H9 (cell line): ENCODE measurements around the gene UBE2V1. TPM values are rescaled to one million over a fixed set of nuclear protein-coding genes. Genes with fewer than 3 reads are reported as not detected.

Experiments
- DNase-seq: peaks from one replicate; pipeline ENCODE4 v3.0.0-alpha.2; 2017
- H2AFZ ChIP-seq: one replicate; pipeline ENCODE4 v1.6.1; 2013; ENCODE audit warnings: mild to moderate bottlenecking, low read length, control low read depth, moderate library complexity
- H2AK5ac ChIP-seq: 2 replicates; pipeline ENCODE4 v1.6.1; 2013; ENCODE audit warnings: low read length, control low read depth, mixed read lengths; ENCODE audit not compliant: insufficient read length
- H2BK120ac ChIP-seq: one replicate; pipeline ENCODE4 v1.6.1; 2013; ENCODE audit warnings: low read depth, mild to moderate bottlenecking, low read length, control low read depth, inconsistent platforms; ENCODE audit not compliant: poor library complexity, severe bottlenecking
- H2BK12ac ChIP-seq: 2 replicates; pipeline ENCODE4 v1.6.1; 2013; ENCODE audit warnings: low read length, control low read depth, mixed read lengths, low read depth; ENCODE audit not compliant: insufficient read length
- H2BK15ac ChIP-seq: 2 replicates; pipeline ENCODE4 v1.6.1; 2013; ENCODE audit warnings: low read depth, low read length, control low read depth
- H2BK20ac ChIP-seq: one replicate; pipeline ENCODE4 v1.6.1; 2013; ENCODE audit warnings: low read depth, mild to moderate bottlenecking, low read length, control low read depth, inconsistent platforms; ENCODE audit not compliant: poor library complexity, severe bottlenecking
- H2BK5ac ChIP-seq: 2 replicates; pipeline ENCODE4 v1.6.1; 2013; ENCODE audit warnings: low read length, control low read depth, mixed read lengths; ENCODE audit not compliant: insufficient read length
- H3K14ac ChIP-seq: 2 replicates; pipeline ENCODE4 v1.6.1; 2013; ENCODE audit warnings: low read length, control low read depth; ENCODE audit not compliant: insufficient read depth
- H3K18ac ChIP-seq: 2 replicates; pipeline ENCODE4 v1.6.1; 2013; ENCODE audit warnings: low read depth, mild to moderate bottlenecking, mixed read lengths, low read length, control low read depth; ENCODE audit not compliant: insufficient read length
- H3K23ac ChIP-seq: 2 replicates; pipeline ENCODE4 v1.6.1; 2013; ENCODE audit warnings: low read length, control low read depth, mixed read lengths, low read depth; ENCODE audit not compliant: insufficient read length
- H3K23me2 ChIP-seq: 2 replicates; pipeline ENCODE4 v1.6.1; 2013; ENCODE audit warnings: low read depth, mild to moderate bottlenecking, mixed read lengths, low read length, control low read depth; ENCODE audit not compliant: insufficient read length, poor library complexity, severe bottlenecking
- H3K27ac ChIP-seq: 2 replicates; pipeline ENCODE4 v1.5.1; 2013; ENCODE audit warnings: low read length, control low read depth, mixed read lengths, low read depth; ENCODE audit not compliant: insufficient read length
- H3K27me3 ChIP-seq: 2 replicates; pipeline ENCODE4 v1.6.1; 2013; ENCODE audit warnings: low read length, control low read depth, inconsistent platforms; ENCODE audit not compliant: insufficient read depth
- H3K4ac ChIP-seq: 2 replicates; pipeline ENCODE4 v1.6.1; 2013; ENCODE audit warnings: low read depth, mild to moderate bottlenecking, control low read depth, inconsistent platforms, low read length, moderate library complexity
- H3K4me1 ChIP-seq: 2 replicates; pipeline ENCODE4 v1.6.1; 2013; ENCODE audit warnings: low read length, control low read depth, inconsistent platforms; ENCODE audit not compliant: insufficient read depth
- H3K4me2 ChIP-seq: 2 replicates; pipeline ENCODE4 v1.6.1; 2013; ENCODE audit warnings: low read length, control low read depth, mixed read lengths; ENCODE audit not compliant: insufficient read length, insufficient read depth
- H3K56ac ChIP-seq: 2 replicates; pipeline ENCODE4 v1.6.1; 2013; ENCODE audit warnings: low read depth, mild to moderate bottlenecking, mixed read lengths, low read length, control low read depth; ENCODE audit not compliant: insufficient read length
- H3K79me1 ChIP-seq: 2 replicates; pipeline ENCODE4 v1.6.1; 2013; ENCODE audit warnings: low read depth, mild to moderate bottlenecking, moderate library complexity, low read length, control low read depth, inconsistent platforms; ENCODE audit not compliant: insufficient read depth, poor library complexity, severe bottlenecking
- H3K79me2 ChIP-seq: 2 replicates; pipeline ENCODE4 v1.6.1; 2013; ENCODE audit warnings: low read length, control low read depth, inconsistent platforms; ENCODE audit not compliant: insufficient read depth
- H3K9ac ChIP-seq: 2 replicates; pipeline ENCODE4 v1.6.1; 2013; ENCODE audit warnings: low read length, control low read depth, mixed read lengths; ENCODE audit not compliant: insufficient read length; ENCODE audit errors: extremely low read depth
- H3K9me3 ChIP-seq: one replicate; pipeline ENCODE4 v1.6.1; 2013; ENCODE audit warnings: low read depth, low read length, inconsistent platforms; ENCODE audit not compliant: control insufficient read depth
- H3T11ph ChIP-seq: one replicate; pipeline ENCODE4 v1.6.1; 2013; ENCODE audit warnings: mild to moderate bottlenecking, low read length, control low read depth, inconsistent platforms
- H4K20me1 ChIP-seq: one replicate; pipeline ENCODE4 v1.6.1; 2013; ENCODE audit not compliant: control insufficient read depth, insufficient read length, insufficient read depth
- H4K5ac ChIP-seq: 2 replicates; pipeline ENCODE4 v1.6.1; 2013; ENCODE audit warnings: low read depth, mild to moderate bottlenecking, mixed read lengths, low read length, control low read depth; ENCODE audit not compliant: insufficient read length
- H4K8ac ChIP-seq: replicated peaks from 2 replicates; pipeline ENCODE4 v1.6.1; 2013; ENCODE audit warnings: low read length, control low read depth, mixed read lengths, low read depth; ENCODE audit not compliant: insufficient read length
- H4K91ac ChIP-seq: 2 replicates; pipeline ENCODE4 v1.6.1; 2013; ENCODE audit warnings: low read depth, mild to moderate bottlenecking, moderate library complexity, mixed read lengths, low read length, control low read depth; ENCODE audit not compliant: insufficient read length
- H3K27ac Mint-ChIP-seq, 3 experiments: 2 replicates in 2 of 3; 3 replicates in 1 of 3; pipeline ENCODE4 v1.8.0; 2020 to 2021; ENCODE audit warnings: mixed read lengths in 3 of 3, mild to moderate bottlenecking in 1 of 3, moderate library complexity in 1 of 3
- H3K27me3 Mint-ChIP-seq: 2 replicates; pipeline ENCODE4 v1.8.0; 2021; ENCODE audit warnings: low read depth, mild to moderate bottlenecking, moderate library complexity, mixed read lengths
- H3K36me3 Mint-ChIP-seq, 3 experiments: 2 replicates in 2 of 3; 3 replicates in 1 of 3; pipeline ENCODE4 v1.8.0; 2020 to 2021; ENCODE audit warnings: low read depth in 3 of 3, mixed read lengths in 3 of 3; ENCODE audit not compliant: insufficient read depth in 1 of 3
- H3K4me1 Mint-ChIP-seq, 2 experiments: 2 replicates each; pipeline ENCODE4 v1.8.0; 2020; ENCODE audit warnings: mixed read lengths in 2 of 2
- H3K4me3 Mint-ChIP-seq, 2 experiments: 2 replicates in 1 of 2; 3 replicates in 1 of 2; pipeline ENCODE4 v1.8.0; 2020 to 2021; ENCODE audit warnings: mild to moderate bottlenecking in 2 of 2, mixed read lengths in 2 of 2, moderate library complexity in 1 of 2
- H3K9me3 Mint-ChIP-seq, 2 experiments: 2 replicates in 1 of 2; 3 replicates in 1 of 2; pipeline ENCODE4 v1.8.0; 2020; ENCODE audit warnings: mild to moderate bottlenecking in 2 of 2, mixed read lengths in 2 of 2, moderate library complexity in 1 of 2
- CTCF ChIP-seq: fragments of 200-600 bp; sonication (generic); conservative IDR thresholded peaks from 3 replicates; pipeline ENCODE4 v1.8.0; 2021; ENCODE audit warnings: antibody characterized with exemption, mild to moderate bottlenecking
- WGBS: extraction: QIAGEN DNeasy Blood & Tissue Kit; methylation state at CpG from one replicate; pipeline ENCODE4 v1.1.7; 2013; ENCODE audit warnings: missing lambda C conversion rate, low lambda C conversion rate, mixed read lengths; ENCODE audit not compliant: insufficient read length; ENCODE audit errors: extremely low coverage; 5-methylcytosine and 5-hydroxymethylcytosine counted together
- total RNA-seq: library from RNA; stranded (reverse); gene quantifications from 2 replicates; pipeline ENCODE4 v1.2.1, GENCODE V29; 2021

Gene UBE2V1
- total RNA-seq, 1 experiment from 2014 or later: 152 TPM

- no peak overlapping the region for H3K4me2 ChIP-seq
- Mint-ChIP-seq H3K4me3 (no peak overlapping the region), H3K9me3 (peaks cover 0 to 3% of the 10 kb centered on the region in 2 experiments; a peak in 1 of 5 replicates), H3K27ac (no peak overlapping the region; a peak in 1 of 7 replicates), H3K4me1 (peaks cover 6 to 21% of the 10 kb centered on the region in 2 experiments), H3K36me3 (no peaks in the 10 kb centered on the region), H3K27me3 (no peaks in the 10 kb centered on the region)
- no peak overlapping the region for H2BK120ac ChIP-seq
- no peak overlapping the region for H2BK12ac ChIP-seq
- H3K79me2 ChIP-seq: no peaks in the 10 kb centered on the region
- H3K9ac ChIP-seq: no peak overlapping the region
- no peak overlapping the region for H3K18ac ChIP-seq
- no peak overlapping the region for H2BK15ac ChIP-seq
- no peaks in the 10 kb centered on the region for H3K79me1 ChIP-seq
- TF ChIP-seq CTCF: no peak
- whole genome bisulfite sequencing: no CpG with 5 or more reads among the region's 22 CpGs
- no peak overlapping the region for H2BK5ac ChIP-seq
- no peak overlapping the region for H2BK20ac ChIP-seq
- no peak overlapping the region for H3K27ac ChIP-seq
- peaks cover 3% of the 10 kb centered on the region for H3K23me2 ChIP-seq
- H2AK5ac ChIP-seq: no peak overlapping the region
- no peaks in the 10 kb centered on the region for H3K4me1 ChIP-seq
- DNase-seq: no peak
- H3K56ac ChIP-seq: no peak overlapping the region
- H3K9me3 ChIP-seq: no peaks in the 10 kb centered on the region
- no peaks in the 10 kb centered on the region for H4K20me1 ChIP-seq
- H3K14ac ChIP-seq: no peak overlapping the region; the same call in 1 of the 2 replicates
- no peak overlapping the region for H4K5ac ChIP-seq
- no peak overlapping the region for H4K8ac ChIP-seq
- H3K4ac ChIP-seq: no peak overlapping the region
- no peak overlapping the region for H3K23ac ChIP-seq
- no peak overlapping the region for H4K91ac ChIP-seq
- H3K27me3 ChIP-seq: no peaks in the 10 kb centered on the region
- no peak overlapping the region for H3T11ph ChIP-seq
- H2AFZ ChIP-seq: no peak overlapping the region
These were observed 69.2 kb downstream of the UBE2V1 start for GRCh38 chr20:50043573-50044352.
